Activated CD4-positive, alpha-beta T cell treated with anti-CD3 and anti-CD28 coated beads for 48 hours (primary cell): Measurements from ENCODE around the gene IL10.
A peak's percentile ranks its signal among the peaks of the same experiment; 100 is the strongest.
"Not testable (repeated sequence)": the region's sequence is repeated elsewhere in the genome, so short reads cannot be mapped to it uniquely, and the experiment has no call there.

ENCODE experiments used
- DNase-seq: peaks from one replicate; pipeline ENCODE4 v3.0.0-alpha.2; 2020

Gene IL10

GRCh38 chr1:206792939-206793607 is 20.8 kb upstream of the IL10 start:
- peak; percentile 60 for DNase-seq

DNA sequence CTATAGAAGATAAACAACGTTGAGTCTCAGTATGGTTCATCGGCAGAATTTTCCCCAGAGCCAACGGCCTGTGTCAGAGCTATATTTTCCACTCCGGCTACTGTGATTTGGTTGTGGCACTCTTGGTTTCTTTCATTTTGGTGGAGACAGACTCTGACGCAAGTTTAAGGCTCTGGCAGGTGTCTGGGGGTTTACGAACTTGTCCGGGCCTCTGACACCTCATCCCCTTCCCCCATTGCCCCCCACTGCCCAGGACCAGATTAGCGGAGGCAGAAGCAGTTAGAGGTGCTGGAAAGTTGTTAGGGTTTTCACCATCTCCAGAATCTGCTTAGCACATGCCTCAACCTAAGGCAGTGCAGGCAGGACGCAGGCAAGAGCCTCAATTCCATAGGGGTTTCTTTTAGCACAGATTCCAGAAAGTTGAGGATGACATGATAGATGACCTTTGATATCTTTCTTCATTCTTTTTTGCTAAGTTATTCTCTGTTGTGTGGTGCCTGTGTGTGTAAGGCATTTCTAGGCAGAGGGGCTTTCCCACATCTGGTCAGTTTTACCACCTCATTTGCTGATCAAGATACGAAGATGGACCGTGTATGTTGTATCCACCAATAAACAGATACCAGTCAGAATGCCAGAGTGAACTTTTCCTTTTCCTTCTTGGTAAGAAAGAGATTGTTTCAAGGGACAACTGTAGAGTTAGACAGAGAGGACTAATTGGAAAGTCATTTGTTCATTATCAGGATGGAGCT is 18.4 kb upstream of the IL10 start:
- DNase-seq: no peak

DNA sequence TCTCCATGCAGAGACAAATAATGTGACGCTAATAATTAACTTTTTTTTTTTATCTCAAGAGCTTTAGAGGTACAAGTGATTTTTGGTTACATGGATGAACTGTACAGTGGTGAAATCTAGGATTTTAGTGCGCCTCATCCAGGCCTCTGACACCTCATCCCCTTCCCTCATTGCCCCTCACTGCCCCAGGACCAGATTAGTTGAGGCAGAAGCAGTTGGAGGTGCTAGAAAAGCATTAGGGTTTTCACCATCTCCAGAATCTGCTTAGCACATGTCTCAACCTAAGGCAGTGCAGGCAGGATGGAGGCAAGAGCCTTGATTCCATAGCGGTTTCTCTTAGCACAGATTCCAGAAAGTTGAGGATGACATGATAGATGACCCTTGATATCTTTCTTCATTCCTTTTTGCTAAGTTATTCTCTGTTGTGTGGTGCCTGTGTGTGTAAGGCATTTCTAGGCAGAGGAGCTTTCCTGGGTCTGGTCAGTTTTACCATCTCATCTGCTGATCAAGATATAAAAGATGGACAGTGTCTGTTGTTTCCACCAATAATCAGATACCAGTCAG is 16.3 kb upstream of the IL10 start:
- DNase-seq: no peak

- DNase-seq: no peak
Observed at GRCh38 chr1:206787891-206788290, 15.6 kb upstream of the IL10 start.

GRCh38 chr1:206786212-206786886 is 14.1 kb upstream of the IL10 start:
- no peak for DNase-seq

GRCh38 chr1:206785182-206785765 is 13.0 kb upstream of the IL10 start:
- DNase-seq: no peak

- peak; percentile 95 for DNase-seq
Observed at GRCh38 chr1:206784471-206784903, 12.2 kb upstream of the IL10 start.

- no peak for DNase-seq
Observed at GRCh38 chr1:206783506-206783905, 11.2 kb upstream of the IL10 start.

DNA sequence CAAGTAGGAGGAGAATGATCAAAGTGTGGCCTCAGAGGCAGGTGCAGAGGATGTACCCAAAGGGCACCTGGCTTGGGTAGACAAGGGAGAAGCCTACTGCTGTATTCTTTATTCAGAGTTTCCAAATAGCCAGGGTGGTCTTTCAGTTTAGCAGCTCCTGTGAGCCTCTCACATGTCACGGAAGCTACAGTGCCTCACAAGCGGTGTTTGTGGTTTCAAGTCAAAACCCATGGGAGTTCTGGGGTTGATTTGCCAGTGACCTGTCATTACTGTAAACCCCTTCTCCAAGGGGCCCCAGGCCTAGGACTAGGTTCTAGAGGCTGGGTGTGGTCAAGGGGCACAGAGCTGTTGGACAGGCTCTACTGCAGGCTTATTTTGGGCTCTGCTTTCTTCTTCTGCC is 10.2 kb upstream of the IL10 start:
- no peak for DNase-seq

DNA sequence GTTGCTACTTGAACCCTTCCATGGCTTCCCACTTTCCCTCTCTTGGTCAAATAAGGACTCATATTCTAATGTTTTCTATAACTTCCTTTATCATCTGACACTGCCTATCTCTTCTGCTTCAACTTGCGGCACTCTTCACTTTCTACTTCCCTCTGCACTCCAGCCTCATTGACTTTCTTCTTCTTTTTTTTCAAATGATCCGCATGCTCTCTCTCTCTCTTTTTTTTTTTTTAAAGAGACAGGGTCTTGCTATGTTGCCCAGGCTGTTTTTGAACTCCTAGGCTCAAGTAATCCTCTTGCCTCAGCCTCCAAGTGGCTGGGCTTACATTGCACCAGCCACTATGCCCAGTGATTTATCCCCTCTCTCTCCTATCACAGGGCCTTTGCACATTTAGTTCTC is 7.3 kb upstream of the IL10 start:
- no peak for DNase-seq

DNA sequence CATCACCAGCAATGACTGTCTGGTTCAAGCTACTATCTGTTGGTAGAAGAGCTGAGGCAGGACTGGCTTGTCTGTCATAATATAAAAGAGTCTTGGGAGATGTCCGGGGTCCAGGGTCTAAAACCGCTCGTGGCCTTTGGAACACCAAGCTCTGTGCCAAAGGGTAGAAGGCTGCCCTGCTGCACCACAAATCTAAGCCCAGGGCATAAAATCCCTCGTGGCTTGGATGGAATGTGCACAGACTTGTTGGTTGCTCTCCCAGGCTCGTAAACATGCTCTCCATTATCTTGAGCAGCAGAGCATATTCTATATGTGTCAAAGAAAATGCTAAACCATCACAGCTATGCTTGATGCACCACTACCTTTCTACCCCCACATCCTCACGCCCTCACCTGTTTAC is 6.6 kb upstream of the IL10 start:
- not testable (repeated sequence) for DNase-seq

DNA sequence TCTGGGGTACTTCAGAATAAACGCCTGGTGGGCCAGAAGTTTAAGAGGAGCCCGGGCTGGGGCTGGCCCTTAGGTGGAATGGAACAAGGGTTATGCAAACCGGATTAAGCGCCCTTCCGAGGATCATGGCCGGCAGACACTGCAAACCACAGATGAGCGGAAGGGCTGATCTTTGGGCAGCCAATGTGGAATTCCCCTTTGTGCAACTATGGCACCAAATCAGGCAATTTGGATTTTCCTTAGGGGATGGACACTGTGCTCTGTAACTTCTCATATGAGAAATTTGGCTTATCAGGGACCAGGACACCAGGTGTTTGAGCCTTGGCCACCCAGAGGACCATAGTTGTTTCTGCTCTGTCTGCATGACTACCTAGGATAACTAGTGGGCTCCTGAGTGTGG is 5.7 kb upstream of the IL10 start:
- no peak for DNase-seq

DNA sequence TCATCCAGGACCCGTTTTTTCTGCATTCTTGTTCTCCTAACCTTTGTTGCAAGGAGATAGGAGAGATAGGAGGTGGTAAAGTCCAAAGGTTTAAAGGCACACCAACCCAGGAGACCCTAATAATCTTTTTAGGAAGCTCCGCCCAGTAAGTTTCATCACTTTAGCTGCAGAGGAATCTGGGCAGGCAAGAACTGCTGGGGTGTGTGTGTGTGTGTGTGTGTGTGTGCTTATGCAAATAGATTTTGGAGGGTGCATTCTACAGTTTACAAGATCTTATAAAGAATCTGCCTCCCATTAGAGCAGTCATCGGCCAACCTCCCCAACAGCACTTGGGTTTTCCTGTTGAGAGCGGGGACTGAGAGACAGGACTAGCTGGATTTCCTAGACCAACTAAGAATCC is 3.9 kb upstream of the IL10 start:
- DNase-seq: no peak

GRCh38 chr1:206774093-206774492 is 1.8 kb upstream of the IL10 start:
- DNase-seq: no peak

GRCh38 chr1:206771338-206771692 is 979 bp downstream of the IL10 start:
- no peak for DNase-seq

DNA sequence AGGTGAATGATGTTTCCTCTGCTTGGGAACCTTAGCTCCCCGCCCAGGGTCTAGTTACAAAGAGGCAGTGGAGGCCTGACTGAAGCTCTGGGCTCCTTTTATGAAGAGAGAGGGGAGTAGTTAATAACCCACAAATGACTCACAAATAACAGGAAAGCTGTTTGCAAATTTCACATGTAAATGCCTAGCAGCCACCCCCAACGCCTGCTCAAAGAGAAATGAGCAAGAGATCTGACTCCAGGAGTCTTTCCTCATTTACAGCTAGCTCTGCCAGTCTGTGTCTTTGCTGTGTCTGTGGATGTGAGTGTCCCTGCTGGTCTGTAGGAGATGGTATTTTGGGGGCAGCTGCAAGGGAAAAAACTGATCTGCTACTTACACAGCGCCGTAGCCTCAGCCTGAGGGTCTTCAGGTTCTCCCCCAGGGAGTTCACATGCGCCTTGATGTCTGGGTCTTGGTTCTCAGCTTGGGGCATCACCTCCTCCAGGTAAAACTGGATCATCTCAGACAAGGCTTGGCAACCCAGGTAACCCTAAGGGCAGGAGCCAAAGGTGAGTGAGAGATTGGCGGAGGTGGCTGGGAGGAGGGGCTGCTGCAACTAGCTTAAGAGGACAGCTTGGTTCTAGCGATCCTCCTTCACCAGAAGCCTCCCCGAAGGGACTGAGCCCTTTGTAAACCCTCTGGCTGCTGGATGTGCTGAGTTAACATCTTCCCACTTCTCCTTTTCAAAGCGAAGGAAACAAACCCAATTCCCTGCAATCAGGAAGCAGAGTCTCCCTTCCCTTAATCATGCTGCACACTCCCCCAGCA is 1.6 kb downstream of the IL10 start, which contains the start of gene IL19:
Gene IL19 (plus strand): TSS at position 243 of the 807 bp plus-strand sequence. CDS start 65,890 bp downstream, outside the sequence.
- DNase-seq: peak; percentile 25

GRCh38 chr1:206769304-206769731 is 3.0 kb downstream of the IL10 start:
- DNase-seq: peak; percentile 81

GRCh38 chr1:206768472-206769303 is 3.6 kb downstream of the IL10 start:
- no peak for DNase-seq

- DNase-seq: peak; percentile 70
Observed at GRCh38 chr1:206766251-206766856, 5.9 kb downstream of the IL10 start.

GRCh38 chr1:206765771-206766170 is 6.5 kb downstream of the IL10 start:
- not testable (repeated sequence) for DNase-seq
